DMS79 treated with DMSO at 0.1 percent for 48 hours (cell line): ENCODE data around the gene NEUROD4.
"Not testable (repeated sequence)": the region's sequence is repeated elsewhere in the genome, so short reads cannot be mapped to it uniquely, and the experiment has no call there.

Experiments
- DNase-seq: peaks from one replicate; lab custom pipeline; 2025; lab: John Stamatoyannopoulos, UW

The NEUROD4 gene

GRCh38 chr12:55019784-55020183 is at the start of gene NEUROD4:
Gene NEUROD4, plus strand, starts transcription at chr12:55019974. Its CDS starts 6,466 bp downstream, at chr12:55026440.
- no peak for DNase-seq

- DNase-seq, result no peak
Measured at GRCh38 chr12:54970741-54971140, 49.0 kb upstream of the NEUROD4 start.

GRCh38 chr12:54973556-54973955 is 46.2 kb upstream of the NEUROD4 start:
- no peak for DNase-seq

- no peak for DNase-seq
Measured at GRCh38 chr12:54974279-54974678, 45.5 kb upstream of the NEUROD4 start.

- DNase-seq, result no peak
Measured at GRCh38 chr12:54975272-54975671, 44.5 kb upstream of the NEUROD4 start.

- DNase-seq, result no peak
Measured at GRCh38 chr12:54975875-54976274, 43.9 kb upstream of the NEUROD4 start.

- DNase-seq, result no peak
Measured at GRCh38 chr12:54977155-54977554, 42.6 kb upstream of the NEUROD4 start.

GRCh38 chr12:54977857-54978256 is 41.9 kb upstream of the NEUROD4 start:
- DNase-seq, result no peak

- no peak for DNase-seq
Measured at GRCh38 chr12:54980341-54980740, 39.4 kb upstream of the NEUROD4 start.

- no peak for DNase-seq
Measured at GRCh38 chr12:54981796-54982195, 38.0 kb upstream of the NEUROD4 start.

GRCh38 chr12:54983536-54984101 is 36.2 kb upstream of the NEUROD4 start:
- no peak for DNase-seq

- DNase-seq, result no peak
Measured at GRCh38 chr12:54984658-54985376, 35.0 kb upstream of the NEUROD4 start, which contains the start of gene TESPA1. Gene TESPA1, minus strand, starts transcription at chr12:54984762. Its CDS starts 10,200 bp downstream, at chr12:54974562.

- DNase-seq, result not testable (repeated sequence)
Measured at GRCh38 chr12:54986773-54987172, 33.0 kb upstream of the NEUROD4 start.

GRCh38 chr12:54987611-54988231 is 32.1 kb upstream of the NEUROD4 start:
- no peak for DNase-seq

- DNase-seq, result no peak
Measured at GRCh38 chr12:54988402-54989054, 31.2 kb upstream of the NEUROD4 start.

GRCh38 chr12:54989829-54990228 is 29.9 kb upstream of the NEUROD4 start:
- DNase-seq, result no peak

GRCh38 chr12:54991161-54991990 is 28.4 kb upstream of the NEUROD4 start:
- no peak for DNase-seq

- DNase-seq, result no peak
Measured at GRCh38 chr12:54991991-54992375, 27.8 kb upstream of the NEUROD4 start.

GRCh38 chr12:54993181-54993835 is 26.5 kb upstream of the NEUROD4 start:
- peak; percentile 2 for DNase-seq

- DNase-seq, result no peak
Measured at GRCh38 chr12:54996205-54996604, 23.6 kb upstream of the NEUROD4 start.

- no peak for DNase-seq
Measured at GRCh38 chr12:54997929-54998522, 21.7 kb upstream of the NEUROD4 start.
